Type B pancreatic cell (in vitro differentiated cells): Measurements from ENCODE around the gene DNAH2. TPM values are rescaled to one million over a fixed set of nuclear protein-coding genes. Genes with fewer than 3 reads are reported as not detected.

Experiments
- DNase-seq: peaks from one replicate; pipeline ENCODE4 v3.0.0; 2021; ENCODE audit warnings: mixed read lengths; ENCODE audit not compliant: unreplicated experiment; ENCODE audit errors: extremely low spot score
- H3K27ac Mint-ChIP-seq: 2 replicates; pipeline ENCODE4 v1.8.0; 2021; ENCODE audit warnings: mild to moderate bottlenecking, mixed read lengths
- H3K27me3 Mint-ChIP-seq: 2 replicates; pipeline ENCODE4 v1.8.0; 2021; ENCODE audit warnings: mixed read lengths
- H3K36me3 Mint-ChIP-seq: 2 replicates; pipeline ENCODE4 v1.8.0; 2021; ENCODE audit warnings: mixed read lengths
- H3K4me1 Mint-ChIP-seq: one replicate; pipeline ENCODE4 v1.8.0; 2021; ENCODE audit warnings: mixed read lengths; ENCODE audit not compliant: unreplicated experiment
- H3K4me3 Mint-ChIP-seq: 2 replicates; pipeline ENCODE4 v1.8.0; 2021; ENCODE audit warnings: mild to moderate bottlenecking, mixed read lengths
- H3K9me3 Mint-ChIP-seq: 2 replicates; pipeline ENCODE4 v1.8.0; 2021; ENCODE audit warnings: mixed read lengths
- CTCF ChIP-seq: fragments of 200-600 bp; sonication (generic); conservative IDR thresholded peaks from 2 replicates; pipeline ENCODE4 v1.5.0; 2021; ENCODE audit warnings: antibody characterized with exemption, mild to moderate bottlenecking
- total RNA-seq: library from RNA; stranded (reverse); gene quantifications from 2 replicates; pipeline ENCODE4 v1.2.1, GENCODE V29; 2021; ENCODE audit warnings: low replicate concordance

DNAH2 gene
- total RNA-seq, 1 donor from 2014 or later: 1.0 TPM

DNA sequence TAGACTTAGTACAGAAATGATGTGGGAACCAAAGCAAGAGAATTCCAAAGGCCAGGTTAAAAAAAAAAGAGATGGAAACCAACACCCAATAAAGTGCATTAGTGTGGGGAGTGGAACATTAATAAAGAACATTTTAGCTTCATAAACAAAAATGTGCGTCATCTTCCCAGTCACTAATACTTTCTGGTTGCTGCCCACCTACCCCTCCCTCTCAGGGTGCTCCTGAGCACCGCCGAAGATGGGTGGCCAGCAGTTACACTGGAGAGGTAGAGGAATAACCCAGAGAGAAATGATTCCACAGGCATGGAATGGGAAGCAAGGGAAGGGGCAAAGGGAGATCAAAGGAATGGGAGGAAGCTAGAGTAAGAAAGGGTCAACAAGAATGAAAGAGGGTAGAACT lies 165.1 kb downstream of the DNAH2 start:
- no peak for TF ChIP-seq CTCF
- no peaks in the 10 kb centered on the region for H3K36me3 Mint-ChIP-seq

More for the DNA sequence above, 165.1 kb downstream of the DNAH2 start:
- DNase-seq: no peak
- Mint-ChIP-seq H3K4me3 (no peak overlapping the region), H3K27me3 (no peaks in the 10 kb centered on the region), H3K9me3 (no peaks in the 10 kb centered on the region), H3K27ac (no peak overlapping the region), H3K4me1 (no peaks in the 10 kb centered on the region)

Other genes starting within 250 kb of the DNAH2 start
- 34.5 and 76.6 TPM in 2 replicates for gene ZBTB4, start 238.1 kb upstream of the DNAH2 start, total RNA-seq
- not detected in 2 replicates for gene SLC35G6, start 236.3 kb upstream of the DNAH2 start, total RNA-seq
- 175 and 244 TPM in 2 replicates for gene POLR2A, start 233.4 kb upstream of the DNAH2 start, total RNA-seq
- gene TNFSF12, start 168.7 kb upstream of the DNAH2 start, total RNA-seq: 4.3 and 11.3 TPM in 2 replicates
- gene TNFSF13, start 159.0 kb upstream of the DNAH2 start, total RNA-seq: 2.4 and 3.5 TPM in 2 replicates
- gene SENP3, start 155.8 kb upstream of the DNAH2 start, total RNA-seq: 50.2 and 52.7 TPM in 2 replicates
- 5.0 and 5.8 TPM in 2 replicates for gene CD68, start 138.1 kb upstream of the DNAH2 start, total RNA-seq
- gene MPDU1, start 133.9 kb upstream of the DNAH2 start, total RNA-seq: 61.8 and 67.6 TPM in 2 replicates
- 0.77 and 4.0 TPM in 2 replicates for gene SOX15, start 127.7 kb upstream of the DNAH2 start, total RNA-seq
- 37.1 and 44.2 TPM in 2 replicates for gene FXR2, start 102.8 kb upstream of the DNAH2 start, total RNA-seq
- 94.1 and 104 TPM in 2 replicates for gene SAT2, start 89.9 kb upstream of the DNAH2 start, total RNA-seq
- 2.0 and 3.0 TPM in 2 replicates for gene SHBG, start 87.6 kb upstream of the DNAH2 start, total RNA-seq
- gene ATP1B2, start 66.8 kb upstream of the DNAH2 start, total RNA-seq: 1.9 and 4.8 TPM in 2 replicates
- gene TP53, start 30.3 kb upstream of the DNAH2 start, total RNA-seq: 80.7 and 123 TPM in 2 replicates
- gene WRAP53, start 29.3 kb upstream of the DNAH2 start, total RNA-seq: 10.2 and 22.1 TPM in 2 replicates
- 11.4 and 79.5 TPM in 2 replicates for gene EFNB3, start 12.5 kb upstream of the DNAH2 start, total RNA-seq
- 69.1 and 85.1 TPM in 2 replicates for gene KDM6B, start 116.5 kb downstream of the DNAH2 start, total RNA-seq
- gene TMEM88, start 137.3 kb downstream of the DNAH2 start, total RNA-seq: 4.5 and 10.2 TPM in 2 replicates
- gene NAA38, start 139.8 kb downstream of the DNAH2 start, total RNA-seq: 43.6 and 64.9 TPM in 2 replicates
- 16.6 and 17.9 TPM in 2 replicates for gene CYB5D1, start 140.3 kb downstream of the DNAH2 start, total RNA-seq
- 170 and 172 TPM in 2 replicates for gene CHD3, start 171.0 kb downstream of the DNAH2 start, total RNA-seq
- gene RNF227, start 198.5 kb downstream of the DNAH2 start, total RNA-seq: 3.3 and 3.8 TPM in 2 replicates
- 2.8 and 9.9 TPM in 2 replicates for gene KCNAB3, start 212.1 kb downstream of the DNAH2 start, total RNA-seq
- 145 and 150 TPM in 2 replicates for gene TRAPPC1, start 214.2 kb downstream of the DNAH2 start, total RNA-seq
- gene CNTROB, start 214.5 kb downstream of the DNAH2 start, total RNA-seq: 23.3 and 42.6 TPM in 2 replicates